ENCODE results near the gene LRRC4.

Gene LRRC4

DNA sequence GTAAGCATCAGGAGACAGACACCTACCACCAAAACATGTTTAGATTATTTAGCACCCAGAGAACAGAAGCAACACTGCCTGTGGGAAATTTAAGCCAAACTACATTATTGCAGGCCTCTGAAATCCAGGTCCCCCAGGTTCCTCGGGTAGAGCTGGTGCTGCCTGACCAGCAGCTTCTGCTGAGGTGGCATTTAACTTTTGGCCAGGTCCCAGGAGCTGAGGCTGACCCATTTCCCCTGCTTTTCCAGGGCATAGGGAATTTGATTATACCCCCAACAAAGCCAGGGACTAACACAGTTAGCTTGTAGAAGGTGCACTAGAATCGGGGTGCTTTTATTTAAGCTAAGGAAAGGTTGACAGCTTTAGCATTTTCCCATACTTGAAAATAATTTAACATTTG, 4.7 kb downstream of the LRRC4 start:
- Histone ChIP-seq H3K4me3 (ENCODE audit: low read depth, low read length) (no peak overlapping the region), H3K36me3 (ENCODE audit: control insufficient read depth in 2 of 2, insufficient read depth in 1 of 2, low read length in 2 of 2) (peaks cover 0 to 11% of the 10 kb centered on the region in 2 experiments; a peak in 1 of 3 replicates), H3K4me1 (ENCODE audit: control insufficient read depth, insufficient read depth, low read length) (no peaks in the 10 kb centered on the region; the same call in 1 of the 2 replicates), H3K27ac (ENCODE audit: extremely low read depth, low read depth, low read length) (no peak overlapping the region), H3K9me3 (ENCODE audit: control insufficient read depth, insufficient read depth, low read depth, low read length) (no peaks in the 10 kb centered on the region)
- TF ChIP-seq ZNF174 (tag by site-specific recombination; IDR thresholded peaks at IDR 0.05) (no peak), GLI2 (tag by site-specific recombination; IDR thresholded peaks at IDR 0.05; ENCODE audit: borderline replicate concordance, low read depth) (no peak), TRIM28 (IDR thresholded peaks at IDR 0.05; ENCODE audit: borderline replicate concordance, low read length) (no peak), SP2 (tag by site-specific recombination; IDR thresholded peaks at IDR 0.05) (no peak), ZNF114 (tag by site-specific recombination; IDR thresholded peaks at IDR 0.05) (no peak), ZNF202 (tag by site-specific recombination; IDR thresholded peaks at IDR 0.05; ENCODE audit: borderline replicate concordance) (no peak), ZNF654 (tag by site-specific recombination; IDR thresholded peaks at IDR 0.05; ENCODE audit: low read depth) (no peak), ZNF660 (tag by site-specific recombination; IDR thresholded peaks at IDR 0.05) (no peak), ZFP3 (tag by site-specific recombination; IDR thresholded peaks at IDR 0.05; ENCODE audit: low read depth) (no peak), ZNF48 (tag by site-specific recombination; IDR thresholded peaks at IDR 0.05) (no peak), ZBTB48 (tag by site-specific recombination; IDR thresholded peaks at IDR 0.05) (no peak), ZNF112 (tag by site-specific recombination; IDR thresholded peaks at IDR 0.05) (no peak), ZNF768 (tag by site-specific recombination; IDR thresholded peaks at IDR 0.05) (no peak), ZNF549 (tag by site-specific recombination; IDR thresholded peaks at IDR 0.05) (no peak)
- TF ChIP-seq, protein P1, sequence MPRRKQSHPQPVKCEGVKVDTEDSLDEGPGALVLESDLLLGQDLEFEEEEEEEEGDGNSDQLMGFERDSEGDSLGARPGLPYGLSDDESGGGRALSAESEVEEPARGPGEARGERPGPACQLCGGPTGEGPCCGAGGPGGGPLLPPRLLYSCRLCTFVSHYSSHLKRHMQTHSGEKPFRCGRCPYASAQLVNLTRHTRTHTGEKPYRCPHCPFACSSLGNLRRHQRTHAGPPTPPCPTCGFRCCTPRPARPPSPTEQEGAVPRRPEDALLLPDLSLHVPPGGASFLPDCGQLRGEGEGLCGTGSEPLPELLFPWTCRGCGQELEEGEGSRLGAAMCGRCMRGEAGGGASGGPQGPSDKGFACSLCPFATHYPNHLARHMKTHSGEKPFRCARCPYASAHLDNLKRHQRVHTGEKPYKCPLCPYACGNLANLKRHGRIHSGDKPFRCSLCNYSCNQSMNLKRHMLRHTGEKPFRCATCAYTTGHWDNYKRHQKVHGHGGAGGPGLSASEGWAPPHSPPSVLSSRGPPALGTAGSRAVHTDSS (tag by site-specific recombination; IDR thresholded peaks at IDR 0.05): no peak
- TF ChIP-seq, protein P2, sequence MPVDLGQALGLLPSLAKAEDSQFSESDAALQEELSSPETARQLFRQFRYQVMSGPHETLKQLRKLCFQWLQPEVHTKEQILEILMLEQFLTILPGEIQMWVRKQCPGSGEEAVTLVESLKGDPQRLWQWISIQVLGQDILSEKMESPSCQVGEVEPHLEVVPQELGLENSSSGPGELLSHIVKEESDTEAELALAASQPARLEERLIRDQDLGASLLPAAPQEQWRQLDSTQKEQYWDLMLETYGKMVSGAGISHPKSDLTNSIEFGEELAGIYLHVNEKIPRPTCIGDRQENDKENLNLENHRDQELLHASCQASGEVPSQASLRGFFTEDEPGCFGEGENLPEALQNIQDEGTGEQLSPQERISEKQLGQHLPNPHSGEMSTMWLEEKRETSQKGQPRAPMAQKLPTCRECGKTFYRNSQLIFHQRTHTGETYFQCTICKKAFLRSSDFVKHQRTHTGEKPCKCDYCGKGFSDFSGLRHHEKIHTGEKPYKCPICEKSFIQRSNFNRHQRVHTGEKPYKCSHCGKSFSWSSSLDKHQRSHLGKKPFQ (tag by site-specific recombination; IDR thresholded peaks at IDR 0.05): no peak
- TF ChIP-seq, protein P3, sequence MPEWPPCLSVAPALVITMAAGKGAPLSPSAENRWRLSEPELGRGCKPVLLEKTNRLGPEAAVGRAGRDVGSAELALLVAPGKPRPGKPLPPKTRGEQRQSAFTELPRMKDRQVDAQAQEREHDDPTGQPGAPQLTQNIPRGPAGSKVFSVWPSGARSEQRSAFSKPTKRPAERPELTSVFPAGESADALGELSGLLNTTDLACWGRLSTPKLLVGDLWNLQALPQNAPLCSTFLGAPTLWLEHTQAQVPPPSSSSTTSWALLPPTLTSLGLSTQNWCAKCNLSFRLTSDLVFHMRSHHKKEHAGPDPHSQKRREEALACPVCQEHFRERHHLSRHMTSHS (tag by site-specific recombination; IDR thresholded peaks at IDR 0.05): no peak
- TF ChIP-seq, protein P4, sequence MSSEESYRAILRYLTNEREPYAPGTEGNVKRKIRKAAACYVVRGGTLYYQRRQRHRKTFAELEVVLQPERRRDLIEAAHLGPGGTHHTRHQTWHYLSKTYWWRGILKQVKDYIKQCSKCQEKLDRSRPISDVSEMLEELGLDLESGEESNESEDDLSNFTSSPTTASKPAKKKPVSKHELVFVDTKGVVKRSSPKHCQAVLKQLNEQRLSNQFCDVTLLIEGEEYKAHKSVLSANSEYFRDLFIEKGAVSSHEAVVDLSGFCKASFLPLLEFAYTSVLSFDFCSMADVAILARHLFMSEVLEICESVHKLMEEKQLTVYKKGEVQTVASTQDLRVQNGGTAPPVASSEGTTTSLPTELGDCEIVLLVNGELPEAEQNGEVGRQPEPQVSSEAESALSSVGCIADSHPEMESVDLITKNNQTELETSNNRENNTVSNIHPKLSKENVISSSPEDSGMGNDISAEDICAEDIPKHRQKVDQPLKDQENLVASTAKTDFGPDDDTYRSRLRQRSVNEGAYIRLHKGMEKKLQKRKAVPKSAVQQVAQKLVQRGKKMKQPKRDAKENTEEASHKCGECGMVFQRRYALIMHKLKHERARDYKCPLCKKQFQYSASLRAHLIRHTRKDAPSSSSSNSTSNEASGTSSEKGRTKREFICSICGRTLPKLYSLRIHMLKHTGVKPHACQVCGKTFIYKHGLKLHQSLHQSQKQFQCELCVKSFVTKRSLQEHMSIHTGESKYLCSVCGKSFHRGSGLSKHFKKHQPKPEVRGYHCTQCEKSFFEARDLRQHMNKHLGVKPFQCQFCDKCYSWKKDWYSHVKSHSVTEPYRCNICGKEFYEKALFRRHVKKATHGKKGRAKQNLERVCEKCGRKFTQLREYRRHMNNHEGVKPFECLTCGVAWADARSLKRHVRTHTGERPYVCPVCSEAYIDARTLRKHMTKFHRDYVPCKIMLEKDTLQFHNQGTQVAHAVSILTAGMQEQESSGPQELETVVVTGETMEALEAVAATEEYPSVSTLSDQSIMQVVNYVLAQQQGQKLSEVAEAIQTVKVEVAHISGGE (tag by site-specific recombination; conservative IDR thresholded peaks at IDR 0.05; ENCODE audit: low read depth): no peak
- ChIA-PET POLR2A (no interaction called here), CTCF (interaction anchor here (0.6 to 1.4 kb wide), 2 partner anchors 9 to 397 kb away, joined by 3 read pairs; no protein-coding TSS in a partner anchor)

DNA sequence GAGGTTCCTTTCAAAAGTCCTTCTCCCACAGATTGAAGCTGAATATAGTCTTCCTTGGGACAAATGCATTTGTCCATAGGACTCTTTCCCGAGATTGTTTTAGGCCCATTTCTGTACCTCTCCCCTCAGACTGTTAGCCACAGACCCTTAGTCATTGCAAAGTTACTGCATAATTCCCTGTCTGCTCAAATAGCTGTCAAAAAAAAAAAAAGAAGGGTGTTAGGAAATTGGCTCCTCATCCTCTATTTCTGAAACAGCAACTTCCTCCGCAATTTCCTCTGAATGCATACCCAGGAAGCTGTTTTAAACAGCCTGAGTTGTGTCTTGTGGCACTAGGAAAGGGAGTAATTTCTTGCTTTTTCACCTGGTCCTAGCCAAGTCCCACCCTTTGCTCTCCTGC, 5.4 kb downstream of the LRRC4 start:
- Histone ChIP-seq H3K9me3 (ENCODE audit: control insufficient read depth, insufficient read depth, low read depth, low read length) (no peaks in the 10 kb centered on the region), H3K4me1 (ENCODE audit: control insufficient read depth, insufficient read depth, low read length) (no peaks in the 10 kb centered on the region; the same call in 1 of the 2 replicates), H3K36me3 (ENCODE audit: control insufficient read depth in 2 of 2, insufficient read depth in 1 of 2, low read length in 2 of 2) (peaks cover 0 to 11% of the 10 kb centered on the region in 2 experiments; a peak in 1 of 3 replicates), H3K4me3 (ENCODE audit: low read depth, low read length) (no peak overlapping the region), H3K27ac (ENCODE audit: extremely low read depth, low read depth, low read length) (no peak overlapping the region)
- POLR2A ChIA-PET: no interaction called here
- CTCF ChIA-PET: interaction anchor here (1.3 to 1.4 kb wide), 2 partner anchors 9 to 183 kb away, joined by 3 to 4 read pairs; no protein-coding TSS in a partner anchor
- TF ChIP-seq ZNF776 (tag by site-specific recombination; IDR thresholded peaks at IDR 0.05; ENCODE audit: borderline replicate concordance): no peak
- TF ChIP-seq, protein P5, sequence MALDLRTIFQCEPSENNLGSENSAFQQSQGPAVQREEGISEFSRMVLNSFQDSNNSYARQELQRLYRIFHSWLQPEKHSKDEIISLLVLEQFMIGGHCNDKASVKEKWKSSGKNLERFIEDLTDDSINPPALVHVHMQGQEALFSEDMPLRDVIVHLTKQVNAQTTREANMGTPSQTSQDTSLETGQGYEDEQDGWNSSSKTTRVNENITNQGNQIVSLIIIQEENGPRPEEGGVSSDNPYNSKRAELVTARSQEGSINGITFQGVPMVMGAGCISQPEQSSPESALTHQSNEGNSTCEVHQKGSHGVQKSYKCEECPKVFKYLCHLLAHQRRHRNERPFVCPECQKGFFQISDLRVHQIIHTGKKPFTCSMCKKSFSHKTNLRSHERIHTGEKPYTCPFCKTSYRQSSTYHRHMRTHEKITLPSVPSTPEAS (tag by site-specific recombination; IDR thresholded peaks at IDR 0.05): no peak
- no peak for TF ChIP-seq GLI2 (tag by site-specific recombination; IDR thresholded peaks at IDR 0.05; ENCODE audit: borderline replicate concordance, low read depth)
- no peak for TF ChIP-seq ZNF677 (tag by site-specific recombination; IDR thresholded peaks at IDR 0.05)
- no peak for TF ChIP-seq SP2 (tag by site-specific recombination; IDR thresholded peaks at IDR 0.05)
- no peak for TF ChIP-seq TCF7L2 (IDR thresholded peaks at IDR 0.05; ENCODE audit: borderline replicate concordance, low read depth, low read length)
- no peak for TF ChIP-seq GFI1B (tag by site-specific recombination; IDR thresholded peaks at IDR 0.05)
- TF ChIP-seq ZNF184 (tag by site-specific recombination; IDR thresholded peaks at IDR 0.05): no peak
- no peak for TF ChIP-seq ZNF654 (tag by site-specific recombination; IDR thresholded peaks at IDR 0.05; ENCODE audit: low read depth)

Data from HEK293 (cell line).